Measurements from ENCODE around the gene TPMT. TPM values are rescaled to one million over a fixed set of nuclear protein-coding genes. Genes with fewer than 3 reads are reported as not detected.

Gene TPMT
- total and polyA plus RNA-seq, 2 of the 13 experiments (the other 11 are each of a cell fraction or from before 2014, with no cell fraction given) = 11.1 to 22.8 TPM

GRCh38 chr6:18136260-18136659 lies 18.6 kb downstream of the TPMT start:
- H3K27ac ChIP-seq (ENCODE audit: extremely low read length, insufficient read depth, low read length) = no peak overlapping the region
- in situ Hi-C loops (cut with HindIII; ENCODE audit: extremely low pct_ligation_motif_present, low pct_unique_long_range_greater_than_20kb) = no loop called here
- FAIRE-seq = no peak
- H3K9ac ChIP-seq (ENCODE audit: insufficient read depth, low read depth, low read length) = no peak overlapping the region
- H3K9me3 ChIP-seq (ENCODE audit: low read length) = no peaks in the 10 kb centered on the region
- H3K4me2 ChIP-seq (ENCODE audit: low read depth, low read length) = no peak overlapping the region
- no peak for DNase-seq (ENCODE audit: low spot score)
- H2AFZ ChIP-seq (ENCODE audit: low read length) = no peak overlapping the region
- H3K36me3 ChIP-seq (replicated peaks in 1 of 2; ENCODE audit: control insufficient read depth in 1 of 2, insufficient read depth in 2 of 2, low read length in 2 of 2) = peaks cover 4 to 21% of the 10 kb centered on the region in 2 experiments; a peak in 3 of 5 replicates
- no TSS peak for BruUV-seq (replicated peaks)
- ChIA-PET CTCF (ENCODE audit: low intra/inter-chr PET ratio, low total read pairs) (no interaction called here), POLR2A (no interaction called here)
- intact Hi-C loops (cut with micrococcal nuclease; ENCODE audit: unreplicated experiment) = no loop called here
- 94% methylated on average over 10 of the region's 10 CpGs for whole genome bisulfite sequencing (ENCODE audit: low lambda C conversion rate)
- H3K4me1 ChIP-seq (ENCODE audit: insufficient read depth, low read length) = no peaks in the 10 kb centered on the region
- TF ChIP-seq XRCC5 (optimal IDR thresholded peaks at IDR 0.05; ENCODE audit: low read length) (no peak), RARG (CRISPR knock-in tag; IDR thresholded peaks at IDR 0.05; ENCODE audit: low read depth) (no peak), ZBTB2 (CRISPR knock-in tag; IDR thresholded peaks at IDR 0.05; ENCODE audit: low read depth) (no peak), ZNF275 (CRISPR knock-in tag; IDR thresholded peaks at IDR 0.05; ENCODE audit: borderline replicate concordance) (no peak), ZNF562 (CRISPR knock-in tag; IDR thresholded peaks at IDR 0.05; ENCODE audit: borderline replicate concordance) (no peak), TP53 (CRISPR knock-in tag; conservative IDR thresholded peaks at IDR 0.05) (no peak), ZNF782 (CRISPR knock-in tag; IDR thresholded peaks at IDR 0.05; ENCODE audit: borderline replicate concordance) (no peak), ELF1 (CRISPR knock-in tag; IDR thresholded peaks at IDR 0.05) (no peak), ZNF550 (CRISPR knock-in tag; IDR thresholded peaks at IDR 0.05; ENCODE audit: borderline replicate concordance) (no peak), FOSL2 (CRISPR knock-in tag; IDR thresholded peaks at IDR 0.05) (no peak)
- TF ChIP-seq, protein P1, sequence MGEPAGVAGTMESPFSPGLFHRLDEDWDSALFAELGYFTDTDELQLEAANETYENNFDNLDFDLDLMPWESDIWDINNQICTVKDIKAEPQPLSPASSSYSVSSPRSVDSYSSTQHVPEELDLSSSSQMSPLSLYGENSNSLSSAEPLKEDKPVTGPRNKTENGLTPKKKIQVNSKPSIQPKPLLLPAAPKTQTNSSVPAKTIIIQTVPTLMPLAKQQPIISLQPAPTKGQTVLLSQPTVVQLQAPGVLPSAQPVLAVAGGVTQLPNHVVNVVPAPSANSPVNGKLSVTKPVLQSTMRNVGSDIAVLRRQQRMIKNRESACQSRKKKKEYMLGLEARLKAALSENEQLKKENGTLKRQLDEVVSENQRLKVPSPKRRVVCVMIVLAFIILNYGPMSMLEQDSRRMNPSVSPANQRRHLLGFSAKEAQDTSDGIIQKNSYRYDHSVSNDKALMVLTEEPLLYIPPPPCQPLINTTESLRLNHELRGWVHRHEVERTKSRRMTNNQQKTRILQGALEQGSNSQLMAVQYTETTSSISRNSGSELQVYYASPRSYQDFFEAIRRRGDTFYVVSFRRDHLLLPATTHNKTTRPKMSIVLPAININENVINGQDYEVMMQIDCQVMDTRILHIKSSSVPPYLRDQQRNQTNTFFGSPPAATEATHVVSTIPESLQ (CRISPR knock-in tag; conservative IDR thresholded peaks at IDR 0.05) = no peak
- TF ChIP-seq, protein P2, sequence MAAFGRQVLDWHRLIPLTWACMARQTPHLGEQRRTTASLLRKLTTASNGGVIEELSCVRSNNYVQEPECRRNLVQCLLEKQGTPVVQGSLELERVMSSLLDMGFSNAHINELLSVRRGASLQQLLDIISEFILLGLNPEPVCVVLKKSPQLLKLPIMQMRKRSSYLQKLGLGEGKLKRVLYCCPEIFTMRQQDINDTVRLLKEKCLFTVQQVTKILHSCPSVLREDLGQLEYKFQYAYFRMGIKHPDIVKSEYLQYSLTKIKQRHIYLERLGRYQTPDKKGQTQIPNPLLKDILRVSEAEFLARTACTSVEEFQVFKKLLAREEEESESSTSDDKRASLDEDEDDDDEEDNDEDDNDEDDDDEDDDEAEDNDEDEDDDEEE (CRISPR knock-in tag; IDR thresholded peaks at IDR 0.05) = no peak
- no peak for ATAC-seq
- no peak overlapping the region for H3K4me3 ChIP-seq (replicated peaks in 1 of 3; ENCODE audit: insufficient read depth in 1 of 3, low read depth in 2 of 3, low read length in 3 of 3)
- H3K27me3 ChIP-seq (ENCODE audit: control insufficient read depth in 1 of 2, insufficient read depth in 2 of 2, low read length in 2 of 2) = no peaks in the 10 kb centered on the region
- no peaks in the 10 kb centered on the region for H3K79me2 ChIP-seq (ENCODE audit: insufficient read depth, low read length)
- H4K20me1 ChIP-seq (ENCODE audit: insufficient read depth, low read length) = no peaks in the 10 kb centered on the region

All from HepG2 (cell line).